T-helper 1 cell treated with Interleukin-12 subunit alpha and Interleukin-12 subunit beta and Interleukin-4 antibody, amounts not matched to agents 30 μg/mL and 1 μg/mL, for 36 hours (primary cell): ENCODE data around the gene CDHR3.

Experiments used
- H3K27ac Mint-ChIP-seq: one replicate; pipeline ENCODE4 v1.8.0; 2021; ENCODE audit warnings: mild to moderate bottlenecking, mixed read lengths
- H3K27me3 Mint-ChIP-seq: one replicate; pipeline ENCODE4 v1.8.0; 2021; ENCODE audit warnings: low read depth, mixed read lengths
- H3K36me3 Mint-ChIP-seq: one replicate; pipeline ENCODE4 v1.8.0; 2021; ENCODE audit warnings: low read depth, mixed read lengths
- H3K4me1 Mint-ChIP-seq: one replicate; pipeline ENCODE4 v1.8.0; 2021; ENCODE audit warnings: low read depth, mixed read lengths
- H3K4me3 Mint-ChIP-seq: one replicate; pipeline ENCODE4 v1.8.0; 2021; ENCODE audit warnings: mild to moderate bottlenecking, moderate library complexity, mixed read lengths
- H3K9me3 Mint-ChIP-seq: one replicate; pipeline ENCODE4 v1.8.0; 2021; ENCODE audit warnings: mixed read lengths

Gene CDHR3

DNA sequence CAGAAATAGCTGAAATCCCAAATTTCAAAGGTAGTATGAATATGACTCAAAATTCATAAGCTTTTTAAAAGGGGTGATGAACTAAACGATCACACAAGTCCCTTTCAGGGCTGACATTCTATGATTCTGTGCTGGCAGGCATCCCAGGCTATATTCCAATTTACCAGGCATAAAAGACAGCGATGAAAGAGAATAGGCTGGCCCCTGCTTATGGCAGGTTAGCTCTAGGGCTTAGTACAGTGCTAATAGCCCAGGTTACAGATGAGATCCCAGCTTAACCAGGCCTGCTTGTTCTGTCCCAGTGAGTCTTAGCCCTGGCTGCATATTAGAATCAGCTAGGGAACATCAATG, 56.4 kb downstream of the CDHR3 start:
- Mint-ChIP-seq H3K27ac (no peak overlapping the region), H3K27me3 (peaks cover 31% of the 10 kb centered on the region), H3K9me3 (no peaks in the 10 kb centered on the region), H3K36me3 (no peaks in the 10 kb centered on the region), H3K4me3 (no peak overlapping the region), H3K4me1 (peaks cover 43% of the 10 kb centered on the region)

- Mint-ChIP-seq H3K4me1 (peaks cover 48% of the 10 kb centered on the region), H3K36me3 (no peaks in the 10 kb centered on the region), H3K4me3 (peak overlapping the region; percentile 63), H3K27me3 (peaks cover 24% of the 10 kb centered on the region), H3K27ac (peak overlapping the region; percentile 76), H3K9me3 (no peaks in the 10 kb centered on the region)
These were observed 58.3 kb downstream of the CDHR3 start for GRCh38 chr7:106021151-106022067.

GRCh38 chr7:106022193-106022821, 59.2 kb downstream of the CDHR3 start:
- Mint-ChIP-seq H3K27me3 (peaks cover 21% of the 10 kb centered on the region), H3K9me3 (no peaks in the 10 kb centered on the region), H3K4me3 (peak overlapping the region; percentile 63), H3K4me1 (peaks cover 47% of the 10 kb centered on the region), H3K27ac (peak overlapping the region; percentile 76), H3K36me3 (no peaks in the 10 kb centered on the region)

DNA sequence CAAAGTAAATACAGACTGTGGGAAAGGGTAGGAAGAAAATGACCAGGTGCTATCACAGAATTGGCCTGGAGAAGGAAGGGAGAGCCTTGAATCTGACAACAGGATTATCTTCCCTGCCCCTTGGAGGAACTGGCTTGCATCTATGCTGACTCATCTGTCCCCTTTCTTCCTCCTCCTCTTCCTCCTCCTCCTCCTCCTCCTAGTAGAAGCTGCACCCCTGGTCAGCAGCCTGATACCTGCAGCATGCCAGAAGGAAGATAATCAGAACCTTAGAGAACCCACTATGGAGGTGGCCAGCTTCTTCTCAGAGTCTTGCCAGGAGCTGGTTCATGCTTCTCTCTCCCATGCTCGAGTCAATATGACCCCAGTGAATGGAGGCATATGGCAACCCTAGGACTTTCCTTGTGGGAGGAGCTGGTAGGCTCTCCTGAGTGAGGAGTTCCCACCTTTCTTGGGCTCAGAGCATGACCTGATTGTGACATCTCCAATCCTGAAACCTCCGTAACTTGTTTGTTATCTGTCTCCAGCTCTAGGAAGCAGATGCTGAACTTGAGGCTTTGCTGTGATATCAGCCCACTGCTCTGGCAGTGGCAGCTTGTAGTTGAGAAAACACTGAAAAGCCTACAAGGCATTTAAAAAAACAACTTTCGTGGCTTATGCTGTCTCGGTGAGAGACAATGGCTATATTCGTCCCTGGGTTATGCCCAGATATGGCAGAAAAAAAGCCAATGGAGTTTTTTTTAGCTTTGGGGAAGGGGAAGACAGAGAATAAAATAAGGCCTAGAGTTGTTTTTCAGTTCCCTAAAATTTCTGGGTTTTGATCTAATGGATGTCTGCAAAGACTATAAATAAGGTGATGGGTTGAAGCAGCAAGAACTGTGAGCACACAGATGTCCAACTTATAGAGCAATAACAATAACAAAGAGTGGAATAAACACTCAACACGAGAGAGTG, 60.6 kb downstream of the CDHR3 start:
- Mint-ChIP-seq H3K27ac (peak overlapping the region; percentile 76), H3K36me3 (no peaks in the 10 kb centered on the region), H3K27me3 (peaks cover 15% of the 10 kb centered on the region)

GRCh38 chr7:106026101-106026500, 63.0 kb downstream of the CDHR3 start:
- no peaks in the 10 kb centered on the region for H3K9me3 Mint-ChIP-seq
- H3K27ac Mint-ChIP-seq: no peak overlapping the region
- peaks cover 15% of the 10 kb centered on the region for H3K27me3 Mint-ChIP-seq
- no peak overlapping the region for H3K4me3 Mint-ChIP-seq
- H3K36me3 Mint-ChIP-seq: no peaks in the 10 kb centered on the region
- peaks cover 36% of the 10 kb centered on the region for H3K4me1 Mint-ChIP-seq

More for the DNA sequence above, 60.6 kb downstream of the CDHR3 start:
- Mint-ChIP-seq H3K4me1 (peaks cover 43% of the 10 kb centered on the region), H3K9me3 (no peaks in the 10 kb centered on the region), H3K4me3 (no peak overlapping the region)

GRCh38 chr7:106029451-106029850, 66.4 kb downstream of the CDHR3 start:
- Mint-ChIP-seq H3K36me3 (no peaks in the 10 kb centered on the region), H3K9me3 (no peaks in the 10 kb centered on the region), H3K27me3 (peaks cover 37% of the 10 kb centered on the region), H3K27ac (no peak overlapping the region), H3K4me3 (no peak overlapping the region), H3K4me1 (peaks cover 7% of the 10 kb centered on the region)

GRCh38 chr7:106029941-106030340, 66.9 kb downstream of the CDHR3 start:
- Mint-ChIP-seq H3K9me3 (no peaks in the 10 kb centered on the region), H3K4me1 (peaks cover 4% of the 10 kb centered on the region), H3K27me3 (peaks cover 35% of the 10 kb centered on the region), H3K36me3 (no peaks in the 10 kb centered on the region), H3K4me3 (no peak overlapping the region), H3K27ac (no peak overlapping the region)

DNA sequence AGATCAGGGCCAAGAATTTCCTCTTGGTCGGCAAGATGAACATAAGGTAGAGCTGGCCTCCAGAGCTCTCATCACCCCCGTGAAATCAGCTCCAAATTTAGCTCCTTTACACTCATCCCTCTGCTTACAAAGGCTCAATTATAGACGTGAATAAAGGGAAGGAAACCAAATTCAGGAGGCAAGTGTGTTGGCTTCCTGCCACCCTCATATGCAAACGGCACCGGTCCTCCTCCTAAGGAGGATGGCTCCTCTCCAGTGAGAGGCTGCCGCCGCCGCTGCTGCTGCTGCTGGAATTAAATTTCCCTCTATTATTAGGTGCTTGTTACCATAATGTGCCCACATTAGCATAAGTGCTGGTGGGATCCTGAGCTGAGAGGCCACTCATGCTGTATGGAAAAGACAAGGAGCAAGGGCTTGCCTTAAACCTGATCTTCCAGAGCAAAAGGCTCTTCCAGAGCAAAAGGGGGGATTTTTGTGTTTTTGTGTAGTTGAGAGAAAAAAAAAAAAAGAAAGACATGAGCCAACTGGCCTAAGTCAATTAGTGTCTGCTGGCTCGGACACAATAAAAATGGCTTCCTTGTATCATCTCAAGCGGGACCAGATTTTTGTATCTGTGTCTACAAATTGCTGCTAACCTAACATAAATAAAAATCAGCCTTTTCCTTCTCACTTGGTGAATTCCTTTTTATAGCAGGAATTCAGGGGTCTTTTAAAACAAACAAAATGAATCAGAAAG, 68.4 kb downstream of the CDHR3 start:
- Mint-ChIP-seq H3K9me3 (no peaks in the 10 kb centered on the region), H3K27ac (no peak overlapping the region), H3K36me3 (no peaks in the 10 kb centered on the region), H3K27me3 (peaks cover 32% of the 10 kb centered on the region), H3K4me3 (no peak overlapping the region), H3K4me1 (no peaks in the 10 kb centered on the region)

- Mint-ChIP-seq H3K27me3 (peaks cover 32% of the 10 kb centered on the region), H3K27ac (no peak overlapping the region), H3K9me3 (no peaks in the 10 kb centered on the region), H3K4me1 (no peaks in the 10 kb centered on the region), H3K36me3 (no peaks in the 10 kb centered on the region), H3K4me3 (no peak overlapping the region)
These were observed 69.2 kb downstream of the CDHR3 start for GRCh38 chr7:106032295-106032694.

DNA sequence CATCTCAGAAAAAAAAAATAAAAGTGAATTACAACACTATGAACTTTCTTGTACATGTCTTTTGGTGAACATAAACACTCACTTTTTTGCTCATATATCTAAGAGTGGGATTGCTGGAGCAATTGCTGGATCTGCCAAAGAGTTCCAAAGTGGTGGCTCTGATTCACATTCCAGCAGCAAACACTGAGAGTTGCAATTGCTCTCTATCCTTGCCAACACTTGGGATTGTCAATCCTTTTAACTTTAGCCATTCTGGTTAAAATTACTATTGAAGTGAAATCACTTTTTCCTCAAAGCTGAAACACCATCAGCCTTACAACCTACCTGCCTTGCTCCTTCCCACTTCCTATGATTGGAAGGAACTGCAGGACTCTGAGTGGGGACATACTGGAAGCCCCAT, 70.7 kb downstream of the CDHR3 start:
- Mint-ChIP-seq H3K27ac (no peak overlapping the region), H3K9me3 (no peaks in the 10 kb centered on the region), H3K4me1 (no peaks in the 10 kb centered on the region), H3K36me3 (no peaks in the 10 kb centered on the region), H3K4me3 (no peak overlapping the region), H3K27me3 (peaks cover 32% of the 10 kb centered on the region)

- Mint-ChIP-seq H3K4me3 (no peak overlapping the region), H3K27me3 (peaks cover 29% of the 10 kb centered on the region), H3K9me3 (no peaks in the 10 kb centered on the region), H3K4me1 (no peaks in the 10 kb centered on the region), H3K27ac (no peak overlapping the region), H3K36me3 (no peaks in the 10 kb centered on the region)
These were observed 71.3 kb downstream of the CDHR3 start for GRCh38 chr7:106034383-106034782.

DNA sequence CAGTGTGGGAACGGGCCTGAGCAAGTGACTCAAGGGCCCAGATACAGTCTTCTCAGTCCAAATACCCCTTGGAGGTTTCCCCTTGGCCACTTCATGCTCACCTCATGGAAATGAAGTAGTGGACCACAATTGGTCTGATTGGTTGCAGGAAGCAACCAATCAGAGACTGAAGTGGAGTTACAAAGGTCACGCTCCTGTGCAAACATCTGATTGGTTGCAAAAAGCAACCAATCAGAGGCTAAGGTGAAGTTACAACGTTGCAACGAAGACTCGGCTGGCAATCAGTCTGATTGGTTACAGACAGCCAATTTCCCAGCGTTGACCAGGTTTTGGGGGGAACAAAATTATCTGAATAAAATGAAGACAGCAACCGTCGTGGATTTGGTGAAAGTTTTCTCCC, 72.5 kb downstream of the CDHR3 start:
- no peaks in the 10 kb centered on the region for H3K4me1 Mint-ChIP-seq

GRCh38 chr7:106036004-106036403, 72.9 kb downstream of the CDHR3 start:
- H3K4me3 Mint-ChIP-seq: no peak overlapping the region
- H3K27me3 Mint-ChIP-seq: peaks cover 38% of the 10 kb centered on the region

More for the DNA sequence above, 72.5 kb downstream of the CDHR3 start:
- no peak overlapping the region for H3K4me3 Mint-ChIP-seq
- no peak overlapping the region for H3K27ac Mint-ChIP-seq
- peaks cover 34% of the 10 kb centered on the region for H3K27me3 Mint-ChIP-seq
- no peaks in the 10 kb centered on the region for H3K9me3 Mint-ChIP-seq
- H3K36me3 Mint-ChIP-seq: no peaks in the 10 kb centered on the region

More at GRCh38 chr7:106036004-106036403, 72.9 kb downstream of the CDHR3 start:
- Mint-ChIP-seq H3K36me3 (no peaks in the 10 kb centered on the region), H3K9me3 (no peaks in the 10 kb centered on the region), H3K27ac (no peak overlapping the region), H3K4me1 (peaks cover 1% of the 10 kb centered on the region)
